ENCODE measurements around the gene ETS2. TPM values are rescaled to one million over a fixed set of nuclear protein-coding genes. Genes with fewer than 3 reads are reported as not detected.

Gene ETS2
- total RNA-seq, result 15.1 and 17.0 TPM in 2 replicates

GRCh38 chr21:38805328-38806152 lies at the start of gene ETS2:
Gene ETS2, plus strand, starts transcription at chr21:38805929. Its CDS starts 4,106 bp downstream, at chr21:38810035.

